Skeletal muscle cell (primary cell): ENCODE measurements around the gene HMCES.

ENCODE experiments used
- DNase-seq: peaks from one replicate; pipeline ENCODE4 v3.0.0-alpha.2; 2010; ENCODE audit warnings: low read depth
- H3K4me3 ChIP-seq: 2 replicates; pipeline ENCODE4 v1.5.1; 2011; ENCODE audit warnings: low read depth, mild to moderate bottlenecking, control low read depth, low read length, moderate library complexity

HMCES gene

DNA sequence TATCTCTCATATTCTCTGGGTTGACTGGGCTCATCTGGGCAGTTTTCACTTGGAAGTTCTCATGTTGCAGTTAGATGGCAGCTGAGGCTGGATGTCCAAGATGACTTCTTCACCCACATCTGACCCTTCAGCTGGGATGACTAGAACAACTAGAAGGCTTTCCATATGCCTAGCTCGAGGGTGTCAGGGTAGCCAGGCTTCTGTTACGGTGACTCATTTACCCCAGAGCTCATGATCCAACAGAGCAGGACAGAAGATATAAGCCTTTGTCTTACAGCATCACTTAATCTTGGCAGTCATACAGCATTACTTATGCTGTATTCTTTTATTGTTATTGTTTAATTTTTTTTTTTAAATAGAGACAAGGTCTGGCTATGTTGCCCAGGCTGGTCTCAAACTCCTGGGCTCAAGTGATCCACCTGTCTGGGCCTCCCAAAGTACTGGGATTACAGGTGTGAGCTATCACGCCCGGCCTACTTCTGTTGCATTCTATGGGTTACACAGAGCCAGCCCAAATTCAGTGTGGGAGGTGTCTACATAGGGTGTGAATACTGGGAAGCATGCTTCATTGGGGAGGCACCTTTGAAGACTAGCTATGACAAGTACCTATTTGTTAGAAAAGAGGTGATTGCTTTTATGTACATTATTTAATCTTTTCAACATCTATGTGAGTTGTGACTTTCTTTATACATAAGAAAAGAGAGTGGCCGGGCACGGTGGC lies 10.7 kb downstream of the HMCES start:
- DNase-seq: no peak
- H3K4me3 ChIP-seq: no peak overlapping the region

DNA sequence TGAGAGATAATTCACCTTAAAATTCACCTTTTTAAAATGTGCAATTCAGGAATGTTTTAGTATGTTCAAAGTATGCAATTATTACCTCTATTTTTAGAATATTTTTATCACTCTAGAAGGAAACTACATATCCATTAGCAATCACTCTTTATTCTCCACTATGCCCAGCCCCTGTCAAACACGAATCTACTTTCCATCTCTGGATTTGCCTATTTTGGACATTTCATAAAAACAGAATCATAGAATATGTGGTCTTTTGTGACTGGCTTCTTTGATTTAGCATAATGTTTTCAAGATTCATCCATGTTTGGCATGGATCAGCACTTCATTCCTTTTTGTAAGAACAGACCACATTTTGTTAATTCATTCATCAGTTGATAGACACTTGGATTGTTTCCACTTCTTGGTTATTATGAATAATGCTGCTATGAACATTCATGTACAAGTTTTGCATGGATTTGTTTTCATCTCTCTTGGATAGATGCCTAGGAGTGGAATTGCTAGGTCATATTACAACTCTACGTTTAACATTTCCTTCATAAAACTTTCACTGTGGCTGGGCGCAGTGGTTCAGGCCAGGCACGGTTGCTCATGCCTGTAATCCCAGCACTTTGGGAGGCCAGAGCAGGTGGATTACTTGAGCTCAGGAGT lies 12.7 kb downstream of the HMCES start:
- DNase-seq: no peak
- H3K4me3 ChIP-seq: no peak overlapping the region

DNA sequence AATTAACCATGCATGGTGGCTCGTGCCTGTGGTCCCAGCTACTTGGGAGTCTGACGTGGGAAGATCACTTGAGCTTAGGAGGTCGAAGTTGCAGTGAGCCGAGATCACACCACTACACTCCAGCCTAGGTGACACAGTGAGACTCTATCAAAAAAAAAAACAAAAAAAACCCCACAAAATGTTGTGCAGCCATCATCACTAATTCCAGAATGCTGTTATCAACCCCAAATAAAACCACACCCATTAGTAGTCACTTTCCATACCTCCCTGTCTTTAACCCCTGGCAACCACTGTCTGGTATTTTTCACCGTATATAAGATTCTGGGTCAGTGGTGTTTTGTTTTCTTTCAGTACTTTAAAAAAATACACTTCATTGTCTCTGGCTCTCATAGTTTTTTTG lies 16.6 kb downstream of the HMCES start:
- DNase-seq: no peak
- no peak overlapping the region for H3K4me3 ChIP-seq

- H3K4me3 ChIP-seq: no peak overlapping the region
- DNase-seq: no peak
Measured at GRCh38 chr3:129304146-129304961, 25.7 kb downstream of the HMCES start.

DNA sequence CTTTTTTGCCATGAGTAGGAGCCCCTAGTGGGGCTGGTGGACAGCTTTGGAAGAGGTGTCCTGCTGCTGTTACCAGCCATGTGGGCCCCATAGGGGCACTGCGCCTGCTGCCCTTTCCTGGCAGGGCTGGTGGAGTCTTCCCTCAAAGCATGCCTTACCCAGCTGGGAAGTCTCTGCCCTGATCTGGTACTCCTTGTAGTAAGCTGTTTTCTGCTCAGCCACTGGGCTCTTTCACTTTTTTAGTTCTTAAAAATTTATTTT lies 26.2 kb downstream of the HMCES start:
- H3K4me3 ChIP-seq: no peak overlapping the region

DNA sequence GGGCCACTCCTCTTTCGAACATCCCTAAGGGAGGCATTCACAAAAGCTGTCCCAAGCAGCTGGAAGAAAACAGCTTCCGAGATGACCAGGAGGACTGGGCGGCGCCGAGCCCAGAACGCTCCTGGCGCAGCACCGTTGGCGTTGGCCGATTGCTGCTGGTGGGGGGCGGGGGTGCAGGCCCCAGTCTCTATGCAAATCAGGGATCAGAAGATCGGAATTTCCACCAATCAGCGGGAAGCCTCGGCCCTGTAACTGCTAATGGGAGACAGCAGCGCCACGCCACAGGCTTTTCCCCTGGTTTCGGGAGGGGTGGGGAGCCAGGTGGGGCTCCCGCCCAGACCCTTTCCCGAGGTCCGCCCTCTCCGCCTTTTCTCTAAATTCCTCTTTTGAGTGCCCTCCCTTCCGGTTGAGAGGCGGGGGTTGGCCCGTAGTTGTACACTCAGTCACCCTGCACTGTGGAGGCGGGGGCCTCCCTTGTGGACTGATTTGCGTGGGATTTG lies 27.0 kb downstream of the HMCES start:
- peak overlapping the region; percentile 31 for H3K4me3 ChIP-seq
- peak; percentile 69 for DNase-seq

More for the DNA sequence above, 26.2 kb downstream of the HMCES start:
- DNase-seq: no peak

DNA sequence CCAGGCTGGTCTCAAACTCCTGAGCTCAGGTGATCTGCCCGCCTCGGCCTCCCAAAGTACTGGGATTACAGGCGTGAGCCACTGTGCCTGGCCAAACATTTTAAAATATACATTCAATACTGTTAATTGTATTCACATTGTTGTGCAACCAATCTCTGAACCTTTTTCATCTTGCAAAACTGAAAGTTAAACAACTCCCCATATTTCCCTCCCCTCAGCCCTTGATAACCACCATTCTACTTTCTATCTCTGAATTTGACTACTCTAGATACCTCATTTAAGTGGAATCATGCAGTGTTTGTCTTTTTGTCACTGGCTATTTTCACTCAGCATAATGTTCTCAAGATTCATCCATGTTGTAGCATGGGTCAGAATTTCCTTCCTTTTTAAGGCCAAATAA lies 30.0 kb downstream of the HMCES start:
- no peak overlapping the region for H3K4me3 ChIP-seq
- no peak for DNase-seq

- no peak for DNase-seq
- H3K4me3 ChIP-seq: no peak overlapping the region
Measured at GRCh38 chr3:129310111-129311011, 31.7 kb downstream of the HMCES start.

DNA sequence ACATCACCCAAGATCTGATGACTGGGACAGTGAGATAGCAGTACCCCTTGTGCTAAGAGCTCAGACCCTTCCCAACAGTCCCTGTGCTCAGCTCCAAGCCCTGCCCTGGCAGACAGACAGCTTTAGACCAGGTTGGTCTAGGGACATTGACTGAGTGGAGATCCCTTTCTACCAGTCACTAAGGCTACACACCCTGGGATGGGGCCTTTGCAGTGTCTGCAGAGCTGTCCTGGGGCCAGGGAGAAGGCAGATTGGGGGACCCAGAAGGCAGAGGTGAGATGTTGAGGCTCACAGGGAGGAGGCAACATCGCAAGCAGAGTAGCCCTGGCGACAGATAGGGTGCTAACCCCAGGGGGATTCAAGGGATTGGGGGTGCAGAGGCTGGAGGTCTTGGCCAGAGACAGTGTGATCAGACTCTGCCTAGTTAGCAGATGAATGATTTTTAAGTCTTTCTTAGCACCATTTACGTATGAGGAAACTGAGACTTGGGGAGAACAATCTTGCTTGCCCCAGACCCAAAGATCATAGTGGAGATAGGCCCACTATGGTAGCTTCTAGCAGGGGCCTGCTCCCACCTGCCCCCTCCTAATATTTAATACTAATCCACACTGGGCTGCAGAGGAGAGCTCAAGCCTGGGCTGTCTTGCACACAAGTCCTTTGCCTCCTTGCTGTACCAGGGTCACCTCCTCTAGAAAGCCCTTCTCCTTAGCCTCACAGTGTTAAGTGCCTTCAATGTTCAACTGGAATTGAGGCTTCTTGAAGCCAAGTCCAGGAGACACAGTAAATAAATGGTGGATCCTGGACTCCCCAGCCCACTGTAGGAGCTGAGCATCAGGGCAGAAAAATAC lies 32.6 kb downstream of the HMCES start:
- H3K4me3 ChIP-seq: no peak overlapping the region
- DNase-seq: no peak

DNA sequence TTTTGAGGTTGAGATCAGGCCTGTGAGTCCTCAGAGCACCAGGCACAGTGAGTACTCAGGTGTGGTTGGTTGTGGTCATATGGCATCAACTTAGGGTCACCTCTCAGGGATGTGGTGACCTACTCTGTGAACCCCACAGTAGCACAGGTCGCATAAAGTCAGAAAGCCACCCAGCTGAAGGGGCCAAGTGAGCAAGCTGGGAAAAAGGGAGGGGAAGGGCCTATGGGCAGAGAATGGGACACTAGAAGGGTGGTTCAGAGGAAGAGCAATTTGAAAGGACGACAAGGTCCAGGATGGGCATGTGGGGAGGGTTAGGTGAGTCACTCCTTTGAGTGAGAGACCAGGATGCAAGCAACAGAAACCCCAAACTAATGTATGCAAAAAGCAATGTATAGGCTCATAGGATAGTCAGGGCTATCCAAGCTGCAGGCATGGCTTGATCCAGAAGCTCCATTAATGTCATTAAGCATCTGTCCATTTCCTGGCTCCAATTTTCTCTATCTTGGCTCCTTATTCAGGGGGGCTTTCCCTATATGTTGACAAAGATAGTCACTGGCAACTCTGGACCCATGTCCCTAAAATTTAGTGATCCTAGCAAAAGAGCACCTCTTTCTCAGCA lies 33.5 kb downstream of the HMCES start:
- H3K4me3 ChIP-seq: no peak overlapping the region
- DNase-seq: no peak

DNA sequence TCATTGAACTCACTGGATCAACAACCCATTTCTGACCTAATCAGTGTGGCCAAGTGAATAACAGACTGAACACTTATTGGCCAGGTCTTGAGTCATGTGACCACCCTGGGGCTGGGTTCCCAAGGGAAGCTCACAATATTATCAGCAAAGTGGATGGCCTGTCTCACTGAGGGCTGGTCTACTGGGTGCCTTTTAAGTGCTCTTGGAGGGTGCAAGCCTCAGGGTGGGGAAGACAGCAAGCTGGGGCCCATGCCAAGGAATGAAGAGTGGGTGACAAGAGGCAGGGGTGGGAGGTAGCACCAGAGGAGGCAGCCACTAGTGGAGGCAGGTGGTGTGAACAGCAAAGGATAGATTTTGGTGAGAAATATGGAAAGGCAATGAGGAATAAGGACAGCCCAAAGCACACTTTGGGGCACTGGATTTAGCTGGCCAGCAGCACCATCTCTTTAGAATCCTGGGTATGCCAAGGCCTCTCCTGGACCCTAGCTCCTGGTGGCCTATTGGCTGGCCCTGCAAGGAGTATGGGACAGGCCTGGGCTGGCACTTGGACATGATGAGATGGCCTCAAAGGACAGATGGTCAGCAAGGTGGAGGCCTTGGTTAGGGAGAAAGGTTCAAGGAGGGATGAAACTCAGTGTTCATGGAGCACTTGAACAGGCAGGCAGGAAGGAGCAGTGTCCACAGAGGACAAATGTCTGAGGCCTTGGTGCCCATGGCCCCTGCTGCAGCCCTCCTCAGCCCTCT lies 34.2 kb downstream of the HMCES start:
- H3K4me3 ChIP-seq: no peak overlapping the region
- DNase-seq: no peak

DNA sequence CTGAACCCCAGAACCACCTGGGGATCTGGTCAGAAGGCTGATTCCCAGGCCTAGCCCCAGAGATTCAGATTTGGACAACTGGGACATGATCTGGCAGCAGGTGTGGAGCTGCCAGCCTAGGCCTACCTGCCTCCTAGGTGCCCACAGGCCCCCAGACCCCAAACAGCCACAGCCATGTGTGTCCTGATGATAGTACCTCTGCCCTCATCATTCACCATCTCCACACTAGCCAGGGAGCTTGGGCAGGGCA lies 34.7 kb downstream of the HMCES start:
- DNase-seq: no peak
- H3K4me3 ChIP-seq: no peak overlapping the region

DNA sequence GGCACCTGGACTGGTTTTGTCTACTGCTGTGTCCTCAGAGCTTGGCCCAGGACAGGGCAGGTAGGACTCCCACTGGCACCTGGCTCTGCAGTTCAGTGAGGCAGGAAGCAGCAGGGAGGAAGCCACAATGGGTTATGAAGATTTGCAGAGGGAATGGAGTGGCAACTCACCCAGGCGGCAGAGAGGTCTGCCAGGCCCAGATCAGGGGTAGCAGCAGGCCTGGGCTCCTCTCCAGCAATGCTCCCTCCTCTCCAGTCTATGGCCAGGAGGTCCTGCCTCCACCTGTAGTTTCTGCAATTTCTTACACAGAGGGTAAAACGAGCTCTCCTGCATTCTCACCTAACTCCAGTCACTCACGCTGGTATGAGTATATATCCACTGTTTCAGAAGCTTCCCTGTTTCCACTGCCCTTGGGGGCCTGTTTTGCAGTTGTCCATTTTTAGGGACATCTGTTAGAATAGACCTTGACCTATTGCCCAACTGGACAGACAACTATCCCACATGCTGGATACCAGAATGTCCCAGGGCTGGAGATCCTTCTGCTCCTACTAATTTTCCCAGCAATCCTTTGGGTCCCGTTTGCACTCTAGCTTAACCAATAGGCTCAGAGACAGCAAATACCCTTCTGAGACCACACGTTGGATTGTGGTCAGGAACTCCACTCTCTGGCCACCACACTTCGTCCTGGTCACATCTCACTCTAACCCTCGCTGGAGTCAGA lies 35.2 kb downstream of the HMCES start:
- H3K4me3 ChIP-seq: peak overlapping the region; percentile 81
- DNase-seq: no peak

DNA sequence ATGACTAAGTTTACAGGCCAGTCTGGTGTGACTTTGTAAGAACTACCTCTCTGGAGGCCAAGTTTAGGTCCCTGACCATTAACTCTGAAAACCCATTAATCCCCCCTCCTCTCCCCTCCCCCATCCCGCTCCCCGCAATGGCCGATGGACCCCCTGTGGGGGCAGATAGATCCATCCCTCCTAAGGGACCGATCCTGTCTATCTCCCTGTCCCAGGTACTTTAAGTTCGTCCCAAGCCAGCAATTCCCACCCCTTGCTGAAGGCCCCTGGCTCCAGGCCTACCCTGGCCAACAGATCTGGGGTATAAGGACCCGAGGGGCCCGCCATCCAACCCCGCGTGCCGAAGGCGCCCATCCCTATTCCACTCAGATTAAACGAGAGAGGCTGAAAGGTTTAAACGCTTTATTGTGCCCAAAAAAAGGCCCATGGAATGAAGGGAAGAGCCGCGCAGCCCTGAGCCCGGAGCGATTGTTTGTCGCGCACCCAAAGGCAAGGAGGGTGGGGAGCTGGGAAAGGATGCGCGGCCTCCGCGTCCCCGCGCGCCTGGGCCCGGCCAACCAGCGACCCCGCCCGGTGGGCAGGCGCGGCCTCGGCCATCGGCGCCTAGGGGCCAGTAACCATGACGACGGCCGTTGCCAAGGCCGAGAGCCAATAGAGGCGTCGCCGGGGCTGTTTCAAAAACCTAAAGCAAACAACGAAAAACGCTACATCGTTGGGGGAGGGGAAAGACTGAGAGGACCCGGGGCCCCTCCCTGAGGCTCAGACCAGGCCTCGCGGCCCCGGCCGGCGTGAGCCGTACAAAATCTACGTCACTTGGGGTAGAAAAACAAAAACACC lies 35.9 kb downstream of the HMCES start:
- peak overlapping the region; percentile 81 for H3K4me3 ChIP-seq
- DNase-seq: peak; percentile 58

GRCh38 chr3:129315223-129315997 lies 36.7 kb downstream of the HMCES start:
- H3K4me3 ChIP-seq: peak overlapping the region; percentile 81
- DNase-seq: no peak

GRCh38 chr3:129315998-129316247 lies 37.3 kb downstream of the HMCES start:
- peak overlapping the region; percentile 81 for H3K4me3 ChIP-seq
- DNase-seq: no peak
